SU-DHL-6 (cell line): ENCODE results near the gene RALY.

Experiments used
- CTCF ChIP-seq: fragments of 200-600 bp; sonication (generic); IDR thresholded peaks from one replicate; pipeline ENCODE4 v1.5.1; 2017; ENCODE audit warnings: antibody characterized with exemption, mild to moderate bottlenecking, low read length, moderate library complexity; ENCODE audit not compliant: insufficient read depth, poor library complexity, severe bottlenecking
- EZH2phosphoT487 ChIP-seq: fragments of 200-600 bp; sonication (generic), shearing (Covaris generic); conservative IDR thresholded peaks from 2 replicates; pipeline ENCODE4 v1.6.1; 2018; ENCODE audit warnings: mild to moderate bottlenecking, antibody characterized with exemption, low read length, moderate library complexity, mixed read lengths

GRCh38 chr20:34008477-34008876 is 14.8 kb downstream of the RALY start:
- no peak for TF ChIP-seq EZH2phosphoT487
- no peak for TF ChIP-seq CTCF
